DND-41 (cell line): Measurements from ENCODE around the gene CDCA5.
A peak's percentile ranks its signal among the peaks of the same experiment; 100 is the strongest.

Experiments used
- ATAC-seq: fragments of 200-7000 bp; cut with Tn5 transposase; 3 replicates; pipeline ENCODE4 v1.9.1; 2021; ENCODE audit warnings: low read depth; ENCODE audit not compliant: insufficient read depth
- DNase-seq: peaks from one replicate; pipeline ENCODE4 v3.0.0-alpha.2; 2020
- H2AFZ ChIP-seq: 2 replicates; pipeline ENCODE4 v1.6.0; 2012; ENCODE audit warnings: low read depth, low read length
- H3K27ac ChIP-seq: 2 replicates; pipeline ENCODE4 v1.5.1; 2012; ENCODE audit warnings: low read length, inconsistent platforms
- H3K27me3 ChIP-seq: fragments of 200-600 bp; sonication (generic); 2 replicates; pipeline ENCODE4 v1.6.0; 2012; ENCODE audit warnings: low read length, mild to moderate bottlenecking, inconsistent platforms; ENCODE audit not compliant: insufficient read depth, poor library complexity
- H3K36me3 ChIP-seq: 2 replicates; pipeline ENCODE4 v1.5.1; 2012; ENCODE audit warnings: low read length, inconsistent platforms; ENCODE audit not compliant: insufficient read depth
- H3K4me1 ChIP-seq: 2 replicates; pipeline ENCODE4 v1.5.1; 2012; ENCODE audit warnings: mild to moderate bottlenecking, low read length; ENCODE audit not compliant: insufficient read depth
- H3K4me2 ChIP-seq: 2 replicates; pipeline ENCODE4 v1.6.0; 2012; ENCODE audit warnings: mild to moderate bottlenecking, moderate library complexity, low read length, inconsistent platforms; ENCODE audit not compliant: insufficient read depth
- H3K4me3 ChIP-seq, 2 experiments: fragments of 200-600 bp in 1 of 2; shearing (Covaris generic) in 1 of 2; 2 replicates each; pipeline ENCODE4 v1.5.1; 2012 to 2016; ENCODE audit warnings: inconsistent platforms in 2 of 2, low read length in 2 of 2, mild to moderate bottlenecking in 2 of 2, low read depth in 1 of 2, moderate library complexity in 1 of 2
- H3K79me2 ChIP-seq: 2 replicates; pipeline ENCODE4 v1.6.0; 2012; ENCODE audit warnings: low read length, inconsistent platforms; ENCODE audit not compliant: insufficient read depth
- H3K9ac ChIP-seq: 2 replicates; pipeline ENCODE4 v1.6.0; 2012; ENCODE audit warnings: low read depth, mild to moderate bottlenecking, inconsistent platforms, low read length, moderate library complexity
- H3K9me3 ChIP-seq: 2 replicates; pipeline ENCODE4 v1.5.1; 2012; ENCODE audit warnings: low read length, moderate library complexity, mild to moderate bottlenecking, inconsistent platforms; ENCODE audit not compliant: insufficient read depth, severe bottlenecking
- H4K20me1 ChIP-seq: 2 replicates; pipeline ENCODE4 v1.6.0; 2012; ENCODE audit warnings: low read length; ENCODE audit not compliant: insufficient read depth
- EZH2 ChIP-seq: IDR thresholded peaks from 3 replicates; pipeline ENCODE4 v1.6.1; 2012; ENCODE audit warnings: borderline replicate concordance, low read depth, mild to moderate bottlenecking, moderate library complexity, low read length, inconsistent platforms; ENCODE audit not compliant: severe bottlenecking
- TF ChIP-seq, protein P1 (sequence below): IDR thresholded peaks from 2 replicates; pipeline ENCODE4 v1.5.1; 2012; ENCODE audit warnings: borderline replicate concordance, low read length, moderate library complexity, mild to moderate bottlenecking; ENCODE audit not compliant: poor library complexity, severe bottlenecking; ENCODE audit errors: extremely low read depth

The CDCA5 gene

DNA sequence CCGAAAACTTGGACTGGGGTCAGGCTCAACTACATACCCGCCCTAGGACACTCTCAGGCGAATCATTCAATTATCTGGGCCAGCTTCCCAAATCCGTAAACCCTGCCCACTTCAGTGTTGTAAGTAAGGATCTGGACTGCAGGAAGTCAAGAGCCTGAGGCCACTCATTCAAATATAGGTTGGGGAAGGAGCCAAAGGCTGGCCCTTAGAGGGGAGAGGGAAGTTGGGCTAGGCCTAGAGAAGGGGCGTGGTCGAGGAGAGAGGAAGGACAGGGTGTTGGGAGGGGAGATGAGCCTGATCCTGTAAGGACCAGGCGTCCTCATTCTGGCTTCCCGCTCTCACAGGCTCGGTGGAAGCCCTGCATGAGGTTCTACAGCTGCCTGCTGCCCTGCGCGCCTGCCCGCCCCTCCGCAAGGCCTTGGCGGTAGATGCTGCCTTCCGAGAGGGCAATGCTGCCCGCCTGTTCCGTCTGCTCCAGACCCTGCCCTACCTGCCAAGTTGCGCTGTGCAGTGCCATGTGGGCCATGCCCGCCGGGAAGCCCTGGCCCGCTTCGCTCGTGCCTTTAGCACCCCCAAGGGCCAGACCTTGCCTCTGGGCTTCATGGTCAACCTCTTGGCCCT is 39.8 kb downstream of the CDCA5 start:
- peak overlapping the region; percentile 93; the same call in 1 of the 2 replicates for H3K4me2 ChIP-seq
- H3K79me2 ChIP-seq, result peaks cover 42% of the 10 kb centered on the region
- ATAC-seq (no peak), DNase-seq (no peak)
- peaks cover 44% of the 10 kb centered on the region for H3K4me1 ChIP-seq
- peaks cover 37% of the 10 kb centered on the region for H3K36me3 ChIP-seq
- no peak overlapping the region for H3K27ac ChIP-seq
- H4K20me1 ChIP-seq, result peaks cover 30% of the 10 kb centered on the region
- H3K9ac ChIP-seq, result 0 out of 2 replicates have a peak overlapping the region, but pooled peaks have one; percentile 9
- no peaks in the 10 kb centered on the region for H3K27me3 ChIP-seq
- no peak overlapping the region for H3K4me3 ChIP-seq
- no peaks in the 10 kb centered on the region for H3K9me3 ChIP-seq
- no peak for TF ChIP-seq EZH2
- no peak overlapping the region for H2AFZ ChIP-seq

DNA sequence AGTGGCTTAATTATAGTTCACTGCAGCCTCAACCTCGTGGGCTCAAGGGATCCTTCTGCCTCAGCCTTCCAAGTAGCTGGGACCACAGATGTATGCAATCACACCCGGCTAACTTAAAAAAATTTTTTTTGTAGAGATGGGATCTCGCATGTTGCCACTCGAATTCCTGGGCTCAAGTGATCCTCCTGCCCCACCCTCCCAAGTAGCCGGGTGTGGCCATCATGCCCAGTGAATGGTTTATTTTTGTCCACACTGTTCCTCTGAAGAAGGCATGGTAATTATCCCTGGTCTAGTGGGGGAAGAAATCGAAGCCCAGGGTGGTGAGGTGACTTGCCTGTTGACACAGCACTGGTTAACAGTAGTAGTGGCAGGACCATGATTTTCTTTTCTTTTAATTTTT is 40.9 kb downstream of the CDCA5 start:
- ATAC-seq, result no peak
- peaks cover 42% of the 10 kb centered on the region for H3K79me2 ChIP-seq
- no peaks in the 10 kb centered on the region for H3K27me3 ChIP-seq
- TF ChIP-seq, protein P1, sequence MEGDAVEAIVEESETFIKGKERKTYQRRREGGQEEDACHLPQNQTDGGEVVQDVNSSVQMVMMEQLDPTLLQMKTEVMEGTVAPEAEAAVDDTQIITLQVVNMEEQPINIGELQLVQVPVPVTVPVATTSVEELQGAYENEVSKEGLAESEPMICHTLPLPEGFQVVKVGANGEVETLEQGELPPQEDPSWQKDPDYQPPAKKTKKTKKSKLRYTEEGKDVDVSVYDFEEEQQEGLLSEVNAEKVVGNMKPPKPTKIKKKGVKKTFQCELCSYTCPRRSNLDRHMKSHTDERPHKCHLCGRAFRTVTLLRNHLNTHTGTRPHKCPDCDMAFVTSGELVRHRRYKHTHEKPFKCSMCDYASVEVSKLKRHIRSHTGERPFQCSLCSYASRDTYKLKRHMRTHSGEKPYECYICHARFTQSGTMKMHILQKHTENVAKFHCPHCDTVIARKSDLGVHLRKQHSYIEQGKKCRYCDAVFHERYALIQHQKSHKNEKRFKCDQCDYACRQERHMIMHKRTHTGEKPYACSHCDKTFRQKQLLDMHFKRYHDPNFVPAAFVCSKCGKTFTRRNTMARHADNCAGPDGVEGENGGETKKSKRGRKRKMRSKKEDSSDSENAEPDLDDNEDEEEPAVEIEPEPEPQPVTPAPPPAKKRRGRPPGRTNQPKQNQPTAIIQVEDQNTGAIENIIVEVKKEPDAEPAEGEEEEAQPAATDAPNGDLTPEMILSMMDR, result no peak
- no peak for TF ChIP-seq EZH2
- peak overlapping the region; percentile 91 for H3K9ac ChIP-seq
- H3K4me3 ChIP-seq, result peak overlapping the region in 1 of 2 experiments; percentile 95; a peak in 2 of 4 replicates
- H3K36me3 ChIP-seq, result peaks cover 45% of the 10 kb centered on the region
- no peak for DNase-seq
- peak overlapping the region; percentile 93 for H3K4me2 ChIP-seq
- peaks cover 44% of the 10 kb centered on the region for H3K4me1 ChIP-seq
- H3K27ac ChIP-seq, result no peak overlapping the region
- H4K20me1 ChIP-seq, result peaks cover 30% of the 10 kb centered on the region
- no peaks in the 10 kb centered on the region for H3K9me3 ChIP-seq
- no peak overlapping the region for H2AFZ ChIP-seq

GRCh38 chr11:65040847-65041622 is 42.8 kb downstream of the CDCA5 start, which contains the start of gene SAC3D1:
Gene SAC3D1 (plus strand): TSS chr11:65041210. CDS start chr11:65041293, 83 bp downstream.
- H3K9me3 ChIP-seq, result no peaks in the 10 kb centered on the region
- peak within 1 kb of the TSS; percentile 91 for H3K9ac ChIP-seq
- H3K4me2 ChIP-seq, result peak within 1 kb of the TSS; percentile 93
- H2AFZ ChIP-seq, result peak within 1 kb of the TSS; percentile 81
- peak within 1 kb of the TSS; percentile 89 for H3K27ac ChIP-seq
- H3K4me1 ChIP-seq, result peaks cover 44% of the 10 kb centered on the region
- H3K79me2 ChIP-seq, result peaks cover 42% of the 10 kb centered on the region
- H3K4me3 ChIP-seq, result peak within 1 kb of the TSS; percentile 74 to 95
- H3K27me3 ChIP-seq, result no peaks in the 10 kb centered on the region
- DNase-seq, result peak; percentile 96
- peaks cover 27% of the 10 kb centered on the region for H4K20me1 ChIP-seq
- peak; percentile 89 for ATAC-seq
- H3K36me3 ChIP-seq, result peaks cover 50% of the 10 kb centered on the region
- no peak for TF ChIP-seq EZH2
- TF ChIP-seq, protein P1, result no peak

DNA sequence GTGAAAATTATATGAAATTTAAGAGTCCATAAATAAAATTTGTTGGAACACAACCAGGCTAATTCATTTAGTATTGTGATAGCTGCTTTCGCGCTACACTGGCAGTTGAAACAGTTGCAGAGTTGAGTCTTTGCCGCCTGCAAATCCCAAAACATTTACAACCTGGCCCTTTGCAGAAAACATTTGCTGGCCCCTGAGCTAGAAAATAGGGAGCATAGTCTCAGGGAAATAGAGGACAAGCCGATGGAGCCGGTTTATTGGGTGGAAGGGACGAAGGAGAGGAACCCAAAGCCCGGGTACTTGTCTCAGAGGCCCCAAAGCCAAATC is 43.4 kb downstream of the CDCA5 start:
- Histone ChIP-seq H3K9ac (peak overlapping the region; percentile 91), H3K4me2 (peak overlapping the region; percentile 93), H2AFZ (peak overlapping the region; percentile 81), H3K9me3 (no peaks in the 10 kb centered on the region), H3K27ac (peak overlapping the region; percentile 89), H3K36me3 (peaks cover 50% of the 10 kb centered on the region), H3K4me1 (peaks cover 44% of the 10 kb centered on the region), H3K4me3 (peak overlapping the region; percentile 74 to 95; a peak in 3 of 4 replicates), H3K79me2 (peaks cover 42% of the 10 kb centered on the region), H4K20me1 (peaks cover 23% of the 10 kb centered on the region), H3K27me3 (no peaks in the 10 kb centered on the region)
- no peak for TF ChIP-seq EZH2
- TF ChIP-seq, protein P1, result no peak
- no peak for ATAC-seq
- no peak for DNase-seq
